ENCODE measurements around the gene NCK2. TPM values are rescaled to one million over a fixed set of nuclear protein-coding genes. Genes with fewer than 3 reads are reported as not detected.

The NCK2 gene
- total RNA-seq, 1 donor from 2014 or later: 35.8 TPM

DNA sequence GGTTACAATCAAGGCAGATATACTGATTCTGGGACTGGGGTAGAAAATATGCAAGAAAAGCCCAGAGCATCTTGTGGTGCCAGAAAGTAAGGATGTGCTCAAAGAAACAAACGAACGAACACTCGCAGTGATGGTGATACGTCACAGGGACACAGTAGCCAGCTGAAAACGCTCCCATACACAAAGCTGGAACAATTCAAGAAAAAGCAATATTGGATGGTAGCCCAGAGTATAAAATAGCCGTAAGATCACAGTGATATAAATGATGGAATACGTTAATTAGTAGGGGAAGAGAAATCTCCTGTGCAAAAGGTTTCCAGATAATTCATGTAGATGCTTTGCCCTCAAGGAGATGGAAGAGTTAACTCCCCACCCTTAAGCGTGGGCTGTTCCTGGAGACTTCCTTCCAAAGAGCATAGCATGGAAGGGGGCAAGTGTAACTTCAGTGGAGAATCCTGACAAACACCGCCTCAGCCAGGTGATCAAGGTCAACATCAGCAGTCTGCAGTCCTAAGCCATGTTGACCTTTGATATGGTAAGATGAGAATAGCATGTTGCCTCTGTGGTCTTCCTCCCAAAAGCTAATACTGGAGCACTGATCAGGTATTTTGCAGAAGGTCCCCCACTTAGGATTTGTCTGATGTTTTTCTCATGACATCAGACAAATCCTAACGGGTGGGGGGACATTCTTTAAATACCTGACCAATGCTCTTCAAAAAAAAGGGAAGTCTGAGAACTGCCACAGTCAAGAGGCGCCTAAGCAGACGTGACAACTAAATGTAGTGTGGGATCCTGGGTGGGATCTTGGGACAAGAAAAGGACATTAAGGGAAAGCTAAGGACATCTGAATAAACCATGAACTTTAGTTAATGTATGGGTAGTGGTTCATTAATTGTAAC, 99.0 kb downstream of the NCK2 start:
- no peak for DNase-seq (ENCODE audit: low read depth in 2 of 2)

DNA sequence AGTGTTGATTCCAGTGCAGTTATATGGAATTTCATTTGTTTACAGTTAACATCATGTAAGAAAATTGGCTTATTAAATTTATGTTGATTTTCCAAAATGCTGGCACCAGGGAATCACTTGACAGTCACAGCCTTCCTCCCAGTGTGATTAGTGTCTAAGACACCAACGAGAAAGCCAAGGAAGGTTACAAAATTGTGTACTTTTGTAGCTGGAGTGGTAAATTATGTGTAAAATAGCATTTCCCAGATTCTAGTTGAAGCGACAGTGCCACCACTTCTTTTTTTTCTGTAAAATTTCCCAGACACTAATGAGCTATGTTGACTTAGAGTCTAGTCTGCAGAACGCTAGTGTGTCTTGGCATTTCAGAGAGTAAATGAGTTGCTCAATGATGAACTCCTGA, 101.3 kb downstream of the NCK2 start:
- no peak for DNase-seq (ENCODE audit: low read depth in 2 of 2)

DNA sequence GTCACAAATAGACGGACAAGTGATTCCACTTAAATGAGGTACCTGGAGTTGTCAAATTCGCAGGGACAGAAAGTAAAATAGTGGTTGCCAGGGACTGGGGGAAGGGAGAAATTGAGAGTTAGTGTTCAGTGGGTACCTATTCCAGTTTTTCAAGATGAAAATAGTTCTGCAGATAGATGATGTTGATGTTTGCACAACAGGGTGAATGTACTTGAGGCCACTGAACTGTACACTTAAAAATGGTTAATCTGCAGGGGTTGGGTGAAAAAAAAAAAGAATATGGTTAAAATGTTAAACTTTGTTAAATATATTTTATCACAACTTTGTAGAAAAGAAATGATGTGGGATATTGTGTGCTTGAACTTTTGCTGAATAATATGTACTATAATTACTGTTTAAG, 102.3 kb downstream of the NCK2 start:
- DNase-seq (ENCODE audit: low read depth in 2 of 2): no peak

- DNase-seq (ENCODE audit: low read depth in 2 of 2): no peak
Measured at GRCh38 chr2:105848367-105848766, 103.7 kb downstream of the NCK2 start.

GRCh38 chr2:105849431-105850179, 104.9 kb downstream of the NCK2 start:
- no peak for DNase-seq (ENCODE audit: low read depth in 2 of 2)

DNA sequence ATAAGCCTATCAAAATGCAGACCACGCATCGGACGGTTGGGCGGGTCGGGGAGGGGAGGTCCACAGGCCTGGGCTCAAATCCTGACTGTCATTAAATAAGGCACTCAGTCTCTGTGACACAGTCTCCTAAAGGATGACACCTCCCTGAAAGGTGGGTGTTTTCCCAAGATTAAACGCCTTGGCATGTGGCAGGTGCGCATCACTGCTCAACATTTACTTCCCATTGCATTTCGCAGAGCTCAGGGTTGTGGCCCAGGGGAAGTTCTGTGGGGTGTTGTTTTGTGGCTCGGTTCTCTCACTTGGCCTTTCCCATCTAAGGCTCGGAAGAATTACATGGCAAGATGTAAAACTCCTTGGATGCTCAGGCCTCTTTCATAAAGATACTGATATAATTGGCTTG, 107.4 kb downstream of the NCK2 start:
- DNase-seq (ENCODE audit: low read depth in 2 of 2): no peak

DNA sequence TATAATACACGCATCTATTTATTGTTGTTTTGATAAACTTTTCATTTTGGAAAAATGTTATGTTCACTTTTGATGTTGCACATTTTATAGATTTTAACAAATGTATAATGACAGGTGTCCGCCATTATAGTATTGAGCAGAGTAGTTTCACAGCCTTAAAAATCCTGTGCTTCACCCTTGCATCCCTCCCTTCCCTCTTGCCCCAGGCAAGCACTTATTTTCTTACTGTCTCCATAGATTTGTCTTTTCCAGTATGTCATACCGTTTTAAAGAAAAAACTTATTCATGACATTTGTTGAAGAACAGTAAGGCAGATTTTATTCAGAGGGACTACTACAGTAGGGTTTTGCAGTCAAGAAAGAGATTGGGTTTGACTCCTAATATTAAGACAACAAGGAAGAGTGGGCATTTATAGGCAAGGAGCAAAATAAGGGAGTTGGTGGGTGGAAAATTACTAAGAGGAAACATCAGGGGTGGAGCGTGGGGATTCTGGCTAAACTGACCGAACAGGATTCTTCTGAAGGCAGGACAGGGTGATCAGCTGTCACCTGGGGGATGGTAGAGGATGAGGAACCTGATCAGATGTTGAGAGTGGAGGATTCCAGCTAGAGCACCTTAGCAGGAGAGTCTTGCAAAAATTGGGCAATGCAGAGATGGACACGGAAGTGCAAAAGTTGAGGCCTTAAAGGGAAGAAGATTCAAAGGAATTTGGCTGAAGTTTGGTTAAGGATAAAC, 108.8 kb downstream of the NCK2 start:
- DNase-seq (ENCODE audit: low read depth in 2 of 2): no peak

GRCh38 chr2:105854972-105855371, 110.3 kb downstream of the NCK2 start:
- DNase-seq (ENCODE audit: low read depth in 2 of 2): no peak

DNA sequence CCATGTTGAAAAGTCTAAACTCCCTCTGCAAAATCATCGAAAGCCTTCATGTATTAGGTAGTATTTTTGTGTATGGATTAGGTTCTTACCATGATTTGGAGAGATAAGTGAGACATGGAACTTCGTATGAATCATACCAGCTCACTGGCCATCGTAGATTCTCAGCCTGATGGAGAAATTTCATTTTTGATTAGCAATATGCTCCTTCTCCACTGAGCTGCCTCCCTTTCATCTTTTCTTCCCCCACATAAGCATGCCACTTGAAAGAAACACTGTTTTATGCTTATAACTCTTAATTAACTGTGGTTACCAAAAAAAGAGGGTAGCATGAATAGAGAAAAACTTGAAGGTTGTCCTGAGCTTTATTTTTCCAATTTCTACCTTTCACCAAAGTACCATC, 111.9 kb downstream of the NCK2 start:
- DNase-seq (ENCODE audit: low read depth in 2 of 2): no peak

DNA sequence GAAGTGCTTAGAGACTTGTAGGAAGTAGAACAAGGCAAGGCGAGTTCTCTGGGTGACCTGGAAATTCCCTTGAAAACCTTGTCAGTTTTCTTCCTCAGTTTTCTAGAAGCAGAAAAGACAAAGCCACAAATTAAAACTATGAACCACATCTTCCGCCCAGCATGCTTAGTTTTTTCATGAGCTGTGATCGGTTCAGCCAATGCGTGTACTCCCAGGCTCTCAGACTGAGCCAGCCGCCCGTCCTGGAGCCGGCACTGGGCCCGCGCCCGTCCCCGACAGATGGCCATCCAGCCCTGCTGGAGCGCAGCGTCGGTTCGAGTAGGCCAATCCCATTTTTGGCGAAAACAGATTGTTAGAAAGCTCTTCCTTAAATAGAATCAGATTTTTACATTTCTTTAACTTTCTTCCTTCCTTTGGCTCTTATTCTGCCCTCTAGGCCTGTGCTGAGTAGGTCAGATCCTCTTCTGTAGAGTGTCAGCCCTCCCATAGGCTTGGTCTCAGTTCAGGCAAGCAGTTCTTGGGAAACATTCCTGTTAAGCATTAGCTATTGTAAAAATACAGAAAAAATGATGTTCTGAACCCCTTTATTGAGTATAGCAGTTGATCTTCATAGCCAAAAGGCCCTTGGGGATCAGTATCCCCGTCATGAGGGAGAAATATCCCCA, 112.5 kb downstream of the NCK2 start:
- no peak for DNase-seq (ENCODE audit: low read depth in 2 of 2)

- no peak for DNase-seq (ENCODE audit: low read depth in 2 of 2)
Measured at GRCh38 chr2:105858868-105859693, 114.4 kb downstream of the NCK2 start.

DNA sequence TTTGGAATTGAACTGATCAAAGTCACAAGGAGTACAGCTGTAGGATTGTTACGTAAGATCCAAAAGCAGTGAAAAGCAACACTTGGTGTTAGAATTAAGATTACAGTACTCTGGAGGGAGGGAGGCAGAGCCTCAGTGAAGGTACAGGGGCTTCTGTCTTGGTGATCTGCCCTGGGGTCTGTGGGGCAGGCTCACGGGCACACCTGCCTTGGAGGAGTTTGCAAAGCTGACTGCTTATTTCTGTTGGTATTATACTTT, 114.9 kb downstream of the NCK2 start:
- DNase-seq (ENCODE audit: low read depth in 2 of 2): no peak

DNA sequence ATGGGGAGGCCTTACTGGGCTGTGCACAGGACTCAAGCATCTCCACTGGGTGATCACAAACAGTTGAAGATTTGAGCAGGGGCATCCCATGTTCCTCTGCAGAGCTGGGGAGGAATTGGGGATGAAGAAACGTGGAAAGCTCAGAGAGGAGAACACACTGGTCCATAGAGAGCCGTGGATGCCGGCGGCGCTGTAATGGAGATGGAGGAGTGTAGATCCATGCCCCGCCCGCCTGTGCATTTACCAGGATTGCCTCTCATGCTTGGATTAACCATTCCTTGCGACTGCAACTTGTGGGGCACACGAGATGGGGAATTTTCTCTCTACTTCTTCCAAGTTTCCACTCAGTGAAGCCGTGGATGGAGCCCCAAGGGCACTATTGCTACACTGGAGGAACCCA, 115.9 kb downstream of the NCK2 start:
- DNase-seq (ENCODE audit: low read depth in 2 of 2): no peak

- no peak for DNase-seq (ENCODE audit: low read depth in 2 of 2)
Measured at GRCh38 chr2:105861200-105861599, 116.5 kb downstream of the NCK2 start.

DNA sequence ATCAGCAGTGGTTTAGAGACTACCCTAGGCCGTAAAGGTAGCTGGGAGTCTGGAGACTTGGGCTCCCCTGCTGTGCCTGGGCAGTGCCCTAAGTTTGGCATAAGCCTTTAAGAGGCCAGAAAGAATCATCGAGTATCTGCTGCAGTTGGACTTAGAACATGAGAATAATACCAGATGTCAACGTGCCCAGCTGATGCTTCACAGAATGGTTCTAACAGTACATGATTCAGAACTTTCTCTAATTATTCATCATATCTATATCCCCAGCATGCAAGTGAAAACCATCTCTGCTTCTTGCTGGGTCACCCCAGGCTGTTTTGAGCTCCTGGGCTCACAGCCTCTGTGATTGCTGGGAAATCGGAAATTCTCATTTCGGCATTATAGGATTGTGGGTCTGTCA, 118.1 kb downstream of the NCK2 start:
- DNase-seq (ENCODE audit: low read depth in 2 of 2): no peak

GRCh38 chr2:105864262-105864661, 119.5 kb downstream of the NCK2 start:
- no peak for DNase-seq (ENCODE audit: low read depth in 2 of 2)

GRCh38 chr2:105865222-105865913, 120.7 kb downstream of the NCK2 start:
- DNase-seq (ENCODE audit: low read depth in 2 of 2): no peak

GRCh38 chr2:105866216-105867185, 121.8 kb downstream of the NCK2 start:
- no peak for DNase-seq (ENCODE audit: low read depth in 2 of 2)

GRCh38 chr2:105867587-105867986, 122.9 kb downstream of the NCK2 start:
- DNase-seq (ENCODE audit: low read depth in 2 of 2): no peak
